Stimulated activated CD8-positive, alpha-beta memory T cell treated with anti-CD3 and anti-CD28 coated beads, Interleukin-15, amount 100 ng/mL, for 1 hour (primary cell): ENCODE measurements around the gene CHAC1.

ENCODE experiments used
- DNase-seq: peaks from one replicate; pipeline ENCODE4 v3.0.0-alpha.2; 2020; ENCODE audit warnings: low read depth

CHAC1 gene

GRCh38 chr15:40985541-40986330 lies 32.5 kb downstream of the CHAC1 start:
- DNase-seq: no peak

GRCh38 chr15:40986820-40987219 lies 33.5 kb downstream of the CHAC1 start:
- DNase-seq: no peak

- no peak for DNase-seq
These were observed 34.9 kb downstream of the CHAC1 start for GRCh38 chr15:40988156-40988555.

GRCh38 chr15:40990080-40990479 lies 36.8 kb downstream of the CHAC1 start:
- no peak for DNase-seq

GRCh38 chr15:40990789-40991188 lies 37.5 kb downstream of the CHAC1 start:
- DNase-seq: no peak

GRCh38 chr15:40991355-40991754 lies 38.1 kb downstream of the CHAC1 start:
- DNase-seq: no peak

- DNase-seq: no peak
These were observed 39.0 kb downstream of the CHAC1 start for GRCh38 chr15:40992241-40992741.

GRCh38 chr15:40992825-40993224 lies 39.6 kb downstream of the CHAC1 start:
- DNase-seq: no peak

- no peak for DNase-seq
These were observed 42.4 kb downstream of the CHAC1 start for GRCh38 chr15:40995656-40996055.

- no peak for DNase-seq
These were observed 45.9 kb downstream of the CHAC1 start for GRCh38 chr15:40999190-40999589.

GRCh38 chr15:41001524-41002214 lies 48.4 kb downstream of the CHAC1 start:
- DNase-seq: no peak

- DNase-seq: no peak
These were observed 51.2 kb downstream of the CHAC1 start for GRCh38 chr15:41004490-41004889.
